Panc1 (cell line): ENCODE measurements around the gene STOML2. TPM values are rescaled to one million over a fixed set of nuclear protein-coding genes. Genes with fewer than 3 reads are reported as not detected.

Experiments
- ATAC-seq: fragments of 200-7000 bp; cut with Tn5 transposase; 2 replicates; pipeline ENCODE4 v1.9.1; 2020; ENCODE audit warnings: mild to moderate bottlenecking, moderate library complexity
- BruUV-seq: library from RNA; stranded (reverse); fragments of 400-500 nt; replicated peaks from 2 replicates; lab custom pipeline; 2021; lab: Mats Ljungman, UMichigan
- CTCF ChIA-PET: fragments of 300-600 bp; sonication (Branson Sonifier 250); formaldehyde crosslinking; loops from one replicate; lab custom pipeline; 2022; ENCODE audit warnings: antibody characterized with exemption; lab: Charles Lee
- POLR2A ChIA-PET: fragments of 300-600 bp; sonication (Branson Sonifier 250); formaldehyde crosslinking; loops from one replicate; lab custom pipeline; 2022; ENCODE audit warnings: antibody characterized with exemption; lab: Charles Lee
- DNase-seq: peaks from one replicate; pipeline ENCODE4 v3.0.0-alpha.2; 2010; ENCODE audit warnings: low read depth, low spot score
- H3K27ac ChIP-seq: 2 replicates; pipeline ENCODE4 v1.5.1; 2011; ENCODE audit warnings: mild to moderate bottlenecking, low read length, inconsistent platforms
- H3K27me3 ChIP-seq: fragments of 200-500 bp; sonication (Bioruptor generic); 2 replicates; pipeline ENCODE4 v1.6.0; 2014; ENCODE audit warnings: low read length, inconsistent platforms; ENCODE audit not compliant: control insufficient read depth, insufficient read depth
- H3K36me3 ChIP-seq: fragments of 200-500 bp; sonication (Bioruptor generic); 2 replicates; pipeline ENCODE4 v1.5.1; 2014; ENCODE audit warnings: inconsistent platforms, mild to moderate bottlenecking, low read length, moderate library complexity; ENCODE audit not compliant: control insufficient read depth, insufficient read depth
- H3K4me1 ChIP-seq: 2 replicates; pipeline ENCODE4 v1.5.1; 2011; ENCODE audit warnings: inconsistent platforms, mild to moderate bottlenecking, low read length, moderate library complexity; ENCODE audit not compliant: control insufficient read depth, insufficient read depth
- H3K4me3 ChIP-seq, 2 experiments: 2 replicates each; pipeline ENCODE4 v1.5.1; 2011 to 2012; ENCODE audit warnings: low read depth in 2 of 2, low read length in 2 of 2, mild to moderate bottlenecking in 2 of 2, inconsistent platforms in 1 of 2, moderate library complexity in 1 of 2
- H3K9me3 ChIP-seq: fragments of 200-500 bp; sonication (Bioruptor generic); 2 replicates; pipeline ENCODE4 v1.5.1; 2014; ENCODE audit warnings: low read depth, mild to moderate bottlenecking, inconsistent platforms, low read length, moderate library complexity; ENCODE audit not compliant: control insufficient read depth, insufficient read depth
- CTCF ChIP-seq: fragments of 450-650 bp; IDR thresholded peaks from 2 replicates; pipeline ENCODE4 v1.5.1; 2017; ENCODE audit warnings: mild to moderate bottlenecking
- POLR2AphosphoS5 ChIP-seq: IDR thresholded peaks from 2 replicates; pipeline ENCODE4 v1.6.1; 2012; ENCODE audit warnings: mild to moderate bottlenecking, low read depth, low read length, moderate library complexity
- REST ChIP-seq, 2 experiments: IDR thresholded peaks; 2 replicates each; pipeline ENCODE4 v1.6.1; 2011 to 2012; ENCODE audit warnings: low read depth in 2 of 2, control low read depth in 1 of 2, low read length in 1 of 2, mild to moderate bottlenecking in 1 of 2, moderate library complexity in 1 of 2; ENCODE audit not compliant: insufficient read depth in 1 of 2
- SIN3A ChIP-seq: IDR thresholded peaks from 2 replicates; pipeline ENCODE4 v1.6.1; 2012; ENCODE audit warnings: low read depth, mild to moderate bottlenecking, low read length, moderate library complexity, borderline replicate concordance; ENCODE audit not compliant: insufficient read depth
- TCF7L2 ChIP-seq: IDR thresholded peaks from 2 replicates; pipeline ENCODE4 v1.6.1; 2011; ENCODE audit warnings: mild to moderate bottlenecking, low read depth, low read length, inconsistent platforms
- in situ Hi-C: cut with HindIII; loops from 2 replicates; pipeline ENCODE4 v1.10.0; 2016; ENCODE audit warnings: low sequenced_read_pairs, low pct_unique_long_range_greater_than_20kb
- intact Hi-C: fragments of 100-400 bp; cut with micrococcal nuclease; formaldehyde crosslinking; loops from one replicate; pipeline ENCODE4 v1.10.0; 2022; ENCODE audit not compliant: unreplicated experiment
- total RNA-seq: library from RNA; stranded (reverse); gene quantifications from one replicate; pipeline ENCODE4 v1.2.1, GENCODE V29; 2021; ENCODE audit not compliant: unreplicated experiment

STOML2 gene
- total RNA-seq, 1 experiment from 2014 or later, result 264 TPM

DNA sequence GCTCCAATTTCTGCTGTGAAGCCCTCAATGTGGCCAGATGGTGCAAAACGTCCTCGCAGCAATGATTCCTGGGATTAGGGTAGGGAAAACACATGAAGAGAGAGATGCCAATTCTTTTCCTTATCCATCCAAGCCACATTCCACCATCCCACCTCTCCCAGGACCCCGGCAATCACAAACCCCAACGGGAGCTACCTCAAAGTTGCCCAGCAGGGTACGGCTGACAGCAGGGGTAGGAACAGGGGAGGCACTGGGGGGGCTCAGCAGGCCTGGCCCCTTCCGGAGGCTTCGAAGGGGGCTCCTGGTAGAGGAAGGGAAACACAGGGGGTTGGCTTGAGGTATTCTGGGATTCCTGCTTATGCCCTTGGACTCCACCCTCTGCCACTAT is 3.4 kb upstream of the STOML2 start:
- H3K4me3 ChIP-seq, result no peak overlapping the region
- DNase-seq, result no peak
- ATAC-seq, result no peak
- POLR2A ChIA-PET, result interaction anchor here (0.7 kb wide), 1 partner anchor 441 kb away, joined by 9 read pairs; a partner anchor contains a TSS
- H3K36me3 ChIP-seq, result no peaks in the 10 kb centered on the region; the same call in 1 of the 2 replicates
- H3K27ac ChIP-seq, result no peak overlapping the region
- no TSS peak for BruUV-seq
- TF ChIP-seq POLR2AphosphoS5, result no peak
- TF ChIP-seq CTCF, result no peak
- no peak for TF ChIP-seq SIN3A
- TF ChIP-seq REST (IDR thresholded peaks at IDR 0.05; ENCODE audit: insufficient read depth in 1 of 2, low read depth in 2 of 2, low read length in 1 of 2), result no peak
- no peak for TF ChIP-seq TCF7L2
- H3K9me3 ChIP-seq, result no peaks in the 10 kb centered on the region
- H3K4me1 ChIP-seq, result peaks cover 32% of the 10 kb centered on the region
- in situ Hi-C loops, result no loop called here
- no peaks in the 10 kb centered on the region for H3K27me3 ChIP-seq
- intact Hi-C loops, result no loop called here
- CTCF ChIA-PET, result no interaction called here

- no peaks in the 10 kb centered on the region for H3K27me3 ChIP-seq
- intact Hi-C loops (no loop called here), in situ Hi-C loops (no loop called here)
- DNase-seq (no peak), ATAC-seq (no peak)
- ChIA-PET POLR2A (interaction anchor here (1.8 kb wide), 1 partner anchor 8 kb away, joined by 4 read pairs; no protein-coding TSS in a partner anchor), CTCF (no interaction called here)
- no TSS peak for BruUV-seq
- H3K9me3 ChIP-seq, result no peaks in the 10 kb centered on the region
- H3K4me1 ChIP-seq, result peaks cover 31% of the 10 kb centered on the region
- no peak overlapping the region for H3K27ac ChIP-seq
- no peaks in the 10 kb centered on the region; the same call in 1 of the 2 replicates for H3K36me3 ChIP-seq
- no peak for TF ChIP-seq REST (IDR thresholded peaks at IDR 0.05; ENCODE audit: insufficient read depth in 1 of 2, low read depth in 2 of 2, low read length in 1 of 2)
- H3K4me3 ChIP-seq, result no peak overlapping the region
These were observed 2.8 kb upstream of the STOML2 start for GRCh38 chr9:35105571-35106342.
